H1 (cell line): Measurements from ENCODE around the gene CDC27. TPM values are rescaled to one million over a fixed set of nuclear protein-coding genes. Genes with fewer than 3 reads are reported as not detected.

ENCODE experiments used
- CTCF ChIA-PET: fragments of 300-600 bp; sonication (Branson Sonifier 250); formaldehyde crosslinking; loops from one replicate; lab custom pipeline; 2021; ENCODE audit not compliant: partially characterized antibody; lab: Charles Lee
- POLR2A ChIA-PET: fragments of 300-600 bp; sonication (Branson Sonifier 250); formaldehyde crosslinking; loops from one replicate; lab custom pipeline; 2021; ENCODE audit warnings: inconsistent platforms; ENCODE audit not compliant: partially characterized antibody; lab: Charles Lee
- DNase-seq, 2 experiments: peaks; one replicate each; pipeline versions ENCODE4 v3.0.0 to v3.0.0-alpha.2; 2010 to 2022; ENCODE audit warnings: low spot score in 2 of 2, low read depth in 1 of 2, mixed read lengths in 1 of 2
- FAIRE-seq: peaks from 2 replicates; lab custom pipeline; 2011; peaks lifted over from hg19 to GRCh38; lab: Jason Lieb, UNC
- H2AFZ ChIP-seq: 2 replicates; pipeline ENCODE4 v1.8.1; 2012; ENCODE audit warnings: low read length, inconsistent platforms
- H2AK5ac ChIP-seq: 2 replicates; pipeline ENCODE4 v1.6.1; 2013; ENCODE audit warnings: low read depth, low read length
- H2BK120ac ChIP-seq: replicated peaks from 2 replicates; pipeline ENCODE3; 2013; ENCODE audit warnings: low read depth, low read length, inconsistent platforms
- H2BK12ac ChIP-seq: 2 replicates; pipeline ENCODE4 v1.6.1; 2013; ENCODE audit warnings: low read depth, low read length
- H2BK15ac ChIP-seq: 2 replicates; pipeline ENCODE4 v1.6.1; 2013; ENCODE audit warnings: low read length
- H2BK20ac ChIP-seq: 2 replicates; pipeline ENCODE4 v1.6.1; 2013; ENCODE audit warnings: low read length
- H2BK5ac ChIP-seq: 2 replicates; pipeline ENCODE4 v1.6.1; 2013; ENCODE audit warnings: low read depth, low read length
- H3K14ac ChIP-seq: 2 replicates; pipeline ENCODE4 v1.6.1; 2013; ENCODE audit warnings: inconsistent platforms; ENCODE audit not compliant: insufficient read length
- H3K18ac ChIP-seq: 2 replicates; pipeline ENCODE4 v1.6.1; 2013; ENCODE audit warnings: low read length; ENCODE audit errors: extremely low read depth
- H3K23ac ChIP-seq: 2 replicates; pipeline ENCODE4 v1.6.1; 2013; ENCODE audit warnings: inconsistent platforms; ENCODE audit not compliant: insufficient read length
- H3K23me2 ChIP-seq: 2 replicates; pipeline ENCODE4 v1.6.1; 2013; ENCODE audit warnings: low read depth, low read length
- H3K27ac ChIP-seq: 2 replicates; pipeline ENCODE4 v1.6.1; 2011; ENCODE audit warnings: low read depth, low read length, inconsistent platforms
- H3K27me3 ChIP-seq, 4 experiments: replicated peaks in 1 of 4; 1 replicate in 1 of 4; 2 replicates in 3 of 4; pipeline versions ENCODE4 v1.6.1 to v1.8.1; 2011 to 2013; ENCODE audit warnings: low read length in 3 of 4, mild to moderate bottlenecking in 3 of 4, inconsistent platforms in 2 of 4, mixed read lengths in 2 of 4, moderate library complexity in 1 of 4; ENCODE audit not compliant: control insufficient read depth in 3 of 4, insufficient read depth in 3 of 4; ENCODE audit errors: extremely low read depth in 1 of 4
- H3K36me3 ChIP-seq, 4 experiments: 2 replicates each; pipeline versions ENCODE4 v1.6.1 to v1.8.1; 2011 to 2013; ENCODE audit warnings: mild to moderate bottlenecking in 4 of 4, low read length in 3 of 4, moderate library complexity in 2 of 4, control low read depth in 1 of 4, inconsistent platforms in 1 of 4; ENCODE audit not compliant: insufficient read depth in 4 of 4, control insufficient read depth in 2 of 4
- H3K4ac ChIP-seq: replicated peaks from 2 replicates; pipeline ENCODE3; 2013; ENCODE audit warnings: low read length, low read depth, mixed read lengths, inconsistent platforms; ENCODE audit not compliant: insufficient read length
- H3K4me1 ChIP-seq, 4 experiments: replicated peaks in 1 of 4; 1 replicate in 1 of 4; 2 replicates in 3 of 4; pipeline versions ENCODE4 v1.6.1 to v1.8.1; 2011 to 2013; ENCODE audit warnings: low read length in 3 of 4, inconsistent platforms in 2 of 4, mixed read lengths in 1 of 4; ENCODE audit not compliant: insufficient read depth in 4 of 4, control insufficient read depth in 3 of 4
- H3K4me2 ChIP-seq, 2 experiments: 2 replicates each; pipeline versions ENCODE4 v1.6.1 to v1.8.1; 2011 to 2013; ENCODE audit warnings: low read depth in 2 of 2, low read length in 2 of 2, control low read depth in 1 of 2, inconsistent platforms in 1 of 2, mild to moderate bottlenecking in 1 of 2; ENCODE audit not compliant: insufficient read depth in 1 of 2
- H3K4me3 ChIP-seq, 4 experiments: fragments of 200-600, 300-600 bp in 1 of 4; sonication (generic), shearing (Covaris generic), sonication (Bioruptor Twin) in 1 of 4; 2 replicates each; pipeline versions ENCODE4 v1.5.1 to v1.8.1; 2011 to 2016; ENCODE audit warnings: low read length in 4 of 4, low read depth in 3 of 4, control low read depth in 2 of 4, inconsistent platforms in 2 of 4, mild to moderate bottlenecking in 2 of 4, mixed read lengths in 1 of 4, moderate library complexity in 1 of 4; ENCODE audit not compliant: insufficient read depth in 2 of 4; ENCODE audit errors: extremely low read depth in 1 of 4
- H3K56ac ChIP-seq: replicated peaks from 2 replicates; pipeline ENCODE3; 2013; ENCODE audit warnings: low read depth, mild to moderate bottlenecking, mixed read lengths, low read length, inconsistent platforms; ENCODE audit not compliant: insufficient read length
- H3K79me1 ChIP-seq: 2 replicates; pipeline ENCODE4 v1.6.1; 2013; ENCODE audit warnings: low read depth, low read length, control low read depth
- H3K79me2 ChIP-seq, 2 experiments: 2 replicates each; pipeline versions ENCODE4 v1.6.1 to v1.8.1; 2012 to 2013; ENCODE audit warnings: low read length in 2 of 2, mild to moderate bottlenecking in 2 of 2, inconsistent platforms in 1 of 2; ENCODE audit not compliant: insufficient read depth in 2 of 2, control insufficient read depth in 1 of 2
- H3K9ac ChIP-seq, 4 experiments: replicated peaks in 1 of 4; 1 replicate in 1 of 4; 2 replicates in 3 of 4; pipeline versions ENCODE4 v1.6.1 to v1.8.1; 2011 to 2013; ENCODE audit warnings: low read depth in 3 of 4, low read length in 3 of 4, control low read depth in 2 of 4, mild to moderate bottlenecking in 2 of 4, moderate library complexity in 2 of 4, inconsistent platforms in 1 of 4; ENCODE audit errors: extremely low read depth in 1 of 4
- H3K9me3 ChIP-seq, 2 experiments: 2 replicates each; pipeline versions ENCODE4 v1.6.1 to v1.8.1; 2012 to 2013; ENCODE audit warnings: mild to moderate bottlenecking in 2 of 2, moderate library complexity in 2 of 2, control low read depth in 1 of 2, inconsistent platforms in 1 of 2, low read depth in 1 of 2, low read length in 1 of 2, mixed read lengths in 1 of 2; ENCODE audit not compliant: insufficient read depth in 2 of 2
- H4K20me1 ChIP-seq, 2 experiments: replicated peaks in 1 of 2; 2 replicates each; pipeline versions ENCODE3 to v1.8.1; 2011 to 2013; ENCODE audit warnings: inconsistent platforms in 2 of 2, low read length in 2 of 2, mild to moderate bottlenecking in 1 of 2; ENCODE audit not compliant: insufficient read depth in 2 of 2, control insufficient read depth in 1 of 2
- H4K5ac ChIP-seq: 2 replicates; pipeline ENCODE4 v1.6.1; 2013; ENCODE audit warnings: low read length, low read depth, mixed read lengths, inconsistent platforms; ENCODE audit not compliant: insufficient read length
- H4K8ac ChIP-seq: 2 replicates; pipeline ENCODE4 v1.8.0; 2013; ENCODE audit warnings: mild to moderate bottlenecking, moderate library complexity, low read length, inconsistent platforms; ENCODE audit not compliant: insufficient read depth; ENCODE audit errors: extremely low read depth
- H4K91ac ChIP-seq: replicated peaks from 2 replicates; pipeline ENCODE3; 2013; ENCODE audit warnings: low read length, mixed read lengths, inconsistent platforms; ENCODE audit not compliant: insufficient read length
- FOSL1 ChIP-seq: IDR thresholded peaks from 2 replicates; pipeline ENCODE4 v1.6.1; 2011; ENCODE audit warnings: mild to moderate bottlenecking, low read depth, low read length, moderate library complexity; ENCODE audit not compliant: insufficient read depth
- GTF2F1 ChIP-seq: IDR thresholded peaks from 2 replicates; pipeline ENCODE4 v1.6.1; 2012; ENCODE audit warnings: low read depth, low read length, improper control_type of control experiment, borderline replicate concordance
- KDM5A ChIP-seq: fragments of 200-600 bp; IDR thresholded peaks from 2 replicates; pipeline ENCODE4 v1.7.1; 2012; ENCODE audit warnings: mild to moderate bottlenecking, low read length, inconsistent platforms, mixed read lengths
- MAX ChIP-seq: IDR thresholded peaks from 2 replicates; pipeline ENCODE4 v1.6.1; 2012; ENCODE audit warnings: inconsistent platforms
- RFX5 ChIP-seq: IDR thresholded peaks from 2 replicates; pipeline ENCODE4 v1.6.1; 2011; ENCODE audit warnings: low read depth, low read length, improper control_type of control experiment, borderline replicate concordance
- SIN3A ChIP-seq, 2 experiments: IDR thresholded peaks in 1 of 2; conservative IDR thresholded peaks in 1 of 2; 2 replicates each; pipeline ENCODE4 v1.6.1; 2011 to 2012; ENCODE audit warnings: low read length in 2 of 2, improper control_type of control experiment in 1 of 2, low read depth in 1 of 2, mild to moderate bottlenecking in 1 of 2
- SIRT6 ChIP-seq: IDR thresholded peaks from one replicate; pipeline ENCODE4 v1.7.1; 2012; ENCODE audit warnings: low read length, inconsistent platforms
- SP4 ChIP-seq: IDR thresholded peaks from 2 replicates; pipeline ENCODE4 v1.6.1; 2012; ENCODE audit warnings: low read length, inconsistent platforms
- YY1 ChIP-seq: IDR thresholded peaks from 2 replicates; pipeline ENCODE4 v1.6.1; 2011; ENCODE audit warnings: low read depth, mild to moderate bottlenecking, low read length
- WGBS, 2 experiments: shearing (Covaris generic) in 1 of 2; methylation state at CpG; one replicate each; pipeline versions ENCODE4 v1.1.6 to v1.1.7; 2013 to 2015; ENCODE audit warnings: low lambda C conversion rate in 2 of 2, mixed read lengths in 2 of 2, inconsistent platforms in 1 of 2, low coverage in 1 of 2, missing lambda C conversion rate in 1 of 2; ENCODE audit not compliant: insufficient replicate concordance in 2 of 2, insufficient coverage in 1 of 2, insufficient read length in 1 of 2; ENCODE audit errors: extremely low coverage in 1 of 2, missing lambda C conversion rate in 1 of 2; 5-methylcytosine and 5-hydroxymethylcytosine counted together
- polyA plus RNA-seq, 7 experiments: library from polyadenylated mRNA; depleted of rRNA in 3 of 7; stranded (reverse) in 5 of 7; unstranded in 2 of 7; fragments of >200 nt in 5 of 7; fragments of 200-250 nt in 2 of 7; gene quantifications; 1 replicate in 5 of 7; 2 replicates in 1 of 7; 4 replicates in 1 of 7; pipeline versions ENCODE4 v1.2.1 to v1.2.3, GENCODE V29; 2011 to 2013; ENCODE audit warnings: missing spikeins in 2 of 7, mixed read lengths in 2 of 7
- total RNA-seq: library from RNA; stranded (reverse); fragmentation: NEBNext Ultra II Directional; extraction: Animal tissue kit (Norgen Biotek cat#: 25700); gene quantifications from 2 replicates; pipeline ENCODE4 v1.2.1, GENCODE V29; 2021

Gene CDC27
- total and polyA plus RNA-seq, 2 of the 8 experiments (the other 6 are each of a cell fraction or from before 2014, with no cell fraction given), result 41.9 to 87.5 TPM

- no peaks in the 10 kb centered on the region for H3K36me3 ChIP-seq
- 100% methylated on average over 1 of the region's 1 CpG; no CpG with 5 or more reads in 1 of the 2 experiments for WGBS, 2 experiments
- H3K27me3 ChIP-seq, result no peaks in the 10 kb centered on the region
- H2BK12ac ChIP-seq, result no peak overlapping the region
- H3K4me1 ChIP-seq, result peaks cover 0 to 4% (median 0%) of the 10 kb centered on the region in 4 experiments; a peak in 2 of 7 replicates
- peaks cover 3% of the 10 kb centered on the region; the same call in 1 of the 2 replicates for H3K23me2 ChIP-seq
- no peak overlapping the region for H4K91ac ChIP-seq
- DNase-seq, result no peak
- H3K4me2 ChIP-seq, result no peak overlapping the region
- H3K4ac ChIP-seq, result no peak overlapping the region
- ChIA-PET CTCF (interaction anchor here (1.4 to 1.6 kb wide), 2 partner anchors 16 to 125 kb away, joined by 3 to 4 read pairs; no protein-coding TSS in a partner anchor), POLR2A (no interaction called here)
- no peak overlapping the region for H3K27ac ChIP-seq
- H3K14ac ChIP-seq, result no peak overlapping the region
- no peak overlapping the region for H3K23ac ChIP-seq
- no peak overlapping the region for H2BK120ac ChIP-seq
- no peak overlapping the region for H2BK20ac ChIP-seq
- H4K5ac ChIP-seq, result no peak overlapping the region
- no peak overlapping the region for H4K8ac ChIP-seq
- peaks cover 1 to 4% of the 10 kb centered on the region in 2 experiments for H4K20me1 ChIP-seq
- no peak overlapping the region for H3K56ac ChIP-seq
- H3K79me2 ChIP-seq, result peaks cover 8 to 29% of the 10 kb centered on the region in 2 experiments
- H2AK5ac ChIP-seq, result no peak overlapping the region
- H2BK5ac ChIP-seq, result no peak overlapping the region
- no peak for FAIRE-seq
- H3K4me3 ChIP-seq, result no peak overlapping the region
- TF ChIP-seq YY1 (no peak), MAX (no peak), SIN3A (conservative IDR thresholded peaks at IDR 0.05 in 1 of 2, IDR thresholded peaks at IDR 0.05 in 1 of 2; ENCODE audit: low read depth in 1 of 2, low read length in 2 of 2) (no peak), RFX5 (no peak), FOSL1 (no peak), GTF2F1 (no peak), SP4 (no peak), SIRT6 (no peak), KDM5A (no peak)
- H2BK15ac ChIP-seq, result no peak overlapping the region
- no peak overlapping the region for H2AFZ ChIP-seq
- no peak overlapping the region for H3K18ac ChIP-seq
- no peaks in the 10 kb centered on the region for H3K9me3 ChIP-seq
- no peak overlapping the region for H3K9ac ChIP-seq
- H3K79me1 ChIP-seq, result no peaks in the 10 kb centered on the region; the same call in 1 of the 2 replicates
These were observed 1.7 kb upstream of the CDC27 start for GRCh38 chr17:47190770-47191169.
